ENCODE results near the gene PARVA. TPM values are rescaled to one million over a fixed set of nuclear protein-coding genes. Genes with fewer than 3 reads are reported as not detected.

Gene PARVA
- total RNA-seq, 4 donors from 2014 or later: 64.2 to 85.0 (median 70.5) TPM

GRCh38 chr11:12411806-12412727, 34.7 kb downstream of the PARVA start:
- no peaks in the 10 kb centered on the region for H3K36me3 ChIP-seq
- no peak overlapping the region for H3K4me3 ChIP-seq
- peaks cover 6 to 97% (median 53%) of the 10 kb centered on the region in 4 donors for H3K4me1 ChIP-seq
- DNase-seq (ENCODE audit: low spot score in 2 of 2): peak; percentile 41 to 71
- no peaks in the 10 kb centered on the region for H3K27me3 ChIP-seq
- 26 to 27% methylated on average over 7 of the region's 7 CpGs for WGBS, 2 donors
- H3K27ac ChIP-seq: peak overlapping the region; percentile 14 to 83 (median 72)
- no peaks in the 10 kb centered on the region for H3K9me3 ChIP-seq
- peak; percentile 39 to 82 (median 72) for TF ChIP-seq CTCF (IDR thresholded peaks at IDR 0.05)
- peak; percentile 41 to 71 for TF ChIP-seq EP300 (IDR thresholded peaks at IDR 0.05)
- TF ChIP-seq POLR2A (IDR thresholded peaks at IDR 0.05): no peak

GRCh38 chr11:12413141-12414052, 36.0 kb downstream of the PARVA start:
- no peak overlapping the region for H3K4me3 ChIP-seq
- DNase-seq (ENCODE audit: low spot score in 2 of 2): no peak
- no peaks in the 10 kb centered on the region for H3K9me3 ChIP-seq
- H3K36me3 ChIP-seq: no peaks in the 10 kb centered on the region
- H3K27me3 ChIP-seq: no peaks in the 10 kb centered on the region
- TF ChIP-seq EP300 (IDR thresholded peaks at IDR 0.05): no peak
- 55 to 59% methylated on average over 9 of the region's 9 CpGs for WGBS, 2 donors
- H3K4me1 ChIP-seq: peaks cover 6 to 100% (median 60%) of the 10 kb centered on the region in 4 donors
- H3K27ac ChIP-seq: peak overlapping the region; percentile 6 to 83 (median 72)

GRCh38 chr11:12414611-12415010, 37.2 kb downstream of the PARVA start:
- Histone ChIP-seq H3K27ac (peak overlapping the region in 3 of 4 donors; percentile 61 to 83 (median 82)), H3K36me3 (no peaks in the 10 kb centered on the region), H3K9me3 (no peaks in the 10 kb centered on the region), H3K4me3 (peak overlapping the region in 1 of 4 donors; percentile 19), H3K27me3 (no peaks in the 10 kb centered on the region), H3K4me1 (peaks cover 3 to 98% (median 59%) of the 10 kb centered on the region in 4 donors)
- DNase-seq (ENCODE audit: low spot score in 2 of 2): no peak
- WGBS, 2 donors: 41 to 48% methylated on average over 6 of the region's 6 CpGs
- TF ChIP-seq EP300 (IDR thresholded peaks at IDR 0.05) (no peak), POLR2A (IDR thresholded peaks at IDR 0.05) (no peak), CTCF (IDR thresholded peaks at IDR 0.05) (no peak)

GRCh38 chr11:12415342-12415966, 38.1 kb downstream of the PARVA start:
- peak overlapping the region in 3 of 4 donors; percentile 61 to 89 (median 82) for H3K27ac ChIP-seq
- DNase-seq (ENCODE audit: low spot score in 2 of 2): no peak
- H3K4me3 ChIP-seq: no peak overlapping the region
- no peaks in the 10 kb centered on the region for H3K36me3 ChIP-seq
- TF ChIP-seq CTCF (IDR thresholded peaks at IDR 0.05) (no peak), EP300 (IDR thresholded peaks at IDR 0.05) (no peak), POLR2A (IDR thresholded peaks at IDR 0.05) (no peak)
- peaks cover 0 to 95% (median 51%) of the 10 kb centered on the region in 4 donors for H3K4me1 ChIP-seq
- no peaks in the 10 kb centered on the region for H3K9me3 ChIP-seq
- WGBS, 2 donors: 92 to 93% methylated on average over 4 of the region's 4 CpGs
- H3K27me3 ChIP-seq: no peaks in the 10 kb centered on the region

- Histone ChIP-seq H3K36me3 (no peaks in the 10 kb centered on the region), H3K4me3 (no peak overlapping the region), H3K27ac (peak overlapping the region in 2 of 4 donors; percentile 82 to 89), H3K4me1 (peaks cover 0 to 94% (median 44%) of the 10 kb centered on the region in 4 donors), H3K9me3 (no peaks in the 10 kb centered on the region), H3K27me3 (no peaks in the 10 kb centered on the region)
- 88% methylated on average over 6 of the region's 6 CpGs for WGBS, 2 donors
- DNase-seq (ENCODE audit: low spot score in 2 of 2): no peak
- no peak for TF ChIP-seq POLR2A (IDR thresholded peaks at IDR 0.05)
- no peak for TF ChIP-seq CTCF (IDR thresholded peaks at IDR 0.05)
- no peak for TF ChIP-seq EP300 (IDR thresholded peaks at IDR 0.05)
These were observed 39.2 kb downstream of the PARVA start for GRCh38 chr11:12416552-12416951.
